ENCODE measurements around the gene BHLHA15. TPM values are rescaled to one million over a fixed set of nuclear protein-coding genes. Genes with fewer than 3 reads are reported as not detected.

BHLHA15 gene
- total RNA-seq, 2 experiments from 2014 or later, result not detected

DNA sequence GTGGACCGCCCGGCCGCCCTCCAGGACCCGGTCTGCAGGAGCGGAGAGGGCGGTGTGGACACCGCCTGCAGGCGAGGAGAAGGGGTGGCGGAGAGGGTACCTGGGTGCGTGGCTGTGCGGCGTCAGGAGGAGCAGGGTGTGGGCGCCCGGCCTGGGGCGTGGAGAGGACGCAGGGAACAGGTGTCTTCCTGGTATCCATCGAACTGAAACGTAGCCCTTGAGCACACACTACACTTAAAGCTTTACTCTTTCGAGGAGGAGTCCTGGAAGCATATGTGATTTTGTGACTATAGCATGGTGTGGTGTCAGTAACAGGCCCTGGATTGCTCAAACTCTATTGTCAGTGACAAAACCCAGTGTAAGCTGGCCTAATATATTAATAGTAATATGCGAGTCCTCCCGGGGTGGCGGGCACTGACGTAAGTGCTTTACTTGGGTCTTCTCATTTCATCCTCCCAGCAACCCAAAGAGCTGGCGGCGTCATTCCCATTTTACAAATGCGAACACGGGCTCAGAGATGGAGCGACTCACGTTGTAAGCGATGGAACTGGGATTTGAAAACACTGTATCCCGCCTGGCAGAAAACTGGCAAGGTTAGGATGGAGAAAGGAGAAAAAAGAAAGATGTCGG, 41.3 kb downstream of the BHLHA15 start:
- Histone ChIP-seq H3K27ac (ENCODE audit: low read depth in 1 of 2, low read length in 2 of 2) (peak overlapping the region; percentile 79 to 85), H3K27me3 (ENCODE audit: control insufficient read depth in 1 of 2, insufficient read depth in 2 of 2, low read length in 2 of 2) (no peaks in the 10 kb centered on the region), H3K4me3 (ENCODE audit: low read length) (peak overlapping the region; percentile 90), H3K9me3 (ENCODE audit: control insufficient read depth in 1 of 2, insufficient read depth in 1 of 2, low read length in 2 of 2) (no peaks in the 10 kb centered on the region), H3K36me3 (ENCODE audit: insufficient read depth, low read length) (peaks cover 18% of the 10 kb centered on the region), H3K4me1 (ENCODE audit: insufficient read depth, low read length) (peaks cover 59% of the 10 kb centered on the region)
- peaks cover 66% of the 10 kb centered on the region for H3K4me1 Mint-ChIP-seq (ENCODE audit: low read depth)
- DNase-seq (no peak), ATAC-seq (ENCODE audit: poor library complexity) (peak; percentile 10)
- TF ChIP-seq, protein P1, sequence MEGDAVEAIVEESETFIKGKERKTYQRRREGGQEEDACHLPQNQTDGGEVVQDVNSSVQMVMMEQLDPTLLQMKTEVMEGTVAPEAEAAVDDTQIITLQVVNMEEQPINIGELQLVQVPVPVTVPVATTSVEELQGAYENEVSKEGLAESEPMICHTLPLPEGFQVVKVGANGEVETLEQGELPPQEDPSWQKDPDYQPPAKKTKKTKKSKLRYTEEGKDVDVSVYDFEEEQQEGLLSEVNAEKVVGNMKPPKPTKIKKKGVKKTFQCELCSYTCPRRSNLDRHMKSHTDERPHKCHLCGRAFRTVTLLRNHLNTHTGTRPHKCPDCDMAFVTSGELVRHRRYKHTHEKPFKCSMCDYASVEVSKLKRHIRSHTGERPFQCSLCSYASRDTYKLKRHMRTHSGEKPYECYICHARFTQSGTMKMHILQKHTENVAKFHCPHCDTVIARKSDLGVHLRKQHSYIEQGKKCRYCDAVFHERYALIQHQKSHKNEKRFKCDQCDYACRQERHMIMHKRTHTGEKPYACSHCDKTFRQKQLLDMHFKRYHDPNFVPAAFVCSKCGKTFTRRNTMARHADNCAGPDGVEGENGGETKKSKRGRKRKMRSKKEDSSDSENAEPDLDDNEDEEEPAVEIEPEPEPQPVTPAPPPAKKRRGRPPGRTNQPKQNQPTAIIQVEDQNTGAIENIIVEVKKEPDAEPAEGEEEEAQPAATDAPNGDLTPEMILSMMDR (IDR thresholded peaks at IDR 0.05), result no peak
- CTCF ChIA-PET, result no interaction called here
- H3K27ac Mint-ChIP-seq, result peak overlapping the region; percentile 98
- POLR2A ChIA-PET, result interaction anchor here (1.0 to 5.0 kb wide), 5 partner anchors 21 to 627 kb away, joined by 3 to 65 read pairs (median 16); partner anchors contain the start of genes BRI3 and TRRAP
- H3K36me3 Mint-ChIP-seq (ENCODE audit: low read depth), result peaks cover 65% of the 10 kb centered on the region
- H3K4me3 Mint-ChIP-seq, result peak overlapping the region; percentile 94
- intact Hi-C loops (cut with DNase I, micrococcal nuclease), result loop anchor here (5.0 to 10.0 kb wide), 5 partner anchors 40 to 1138 kb away; partner anchors contain the start of genes BHLHA15 (in 1 of the 2), LMTK2 (in 1 of the 2) and SDHAF3 (in 1 of the 2)
- no peaks in the 10 kb centered on the region for H3K27me3 Mint-ChIP-seq
- H3K9me3 Mint-ChIP-seq, result no peaks in the 10 kb centered on the region

DNA sequence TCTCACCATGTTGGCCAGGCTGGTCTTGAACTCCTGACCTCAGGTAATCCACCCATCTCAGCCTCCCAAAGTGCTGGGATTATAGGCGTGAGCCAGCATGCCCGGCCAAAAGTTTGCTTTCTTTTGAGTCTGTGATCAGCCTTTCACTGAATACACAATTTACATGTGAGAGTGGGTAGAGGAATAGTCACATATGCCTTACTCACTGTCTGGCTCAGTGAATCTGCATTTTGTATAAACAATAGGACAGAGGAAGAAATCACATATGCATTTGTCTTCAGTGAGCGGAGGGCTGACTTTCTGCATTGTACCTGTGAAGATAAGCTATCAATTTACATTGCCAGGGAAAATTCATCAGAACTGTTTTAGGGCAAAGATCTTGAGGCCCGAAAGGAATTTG, 43.3 kb downstream of the BHLHA15 start:
- CTCF ChIA-PET, result interaction anchor here (0.7 kb wide), 1 partner anchor 20 kb away, joined by 4 read pairs; no protein-coding TSS in a partner anchor
- no peak overlapping the region for H3K27ac ChIP-seq (ENCODE audit: low read depth in 1 of 2, low read length in 2 of 2)
- TF ChIP-seq, protein P1 (IDR thresholded peaks at IDR 0.05), result no peak
- Mint-ChIP-seq H3K27me3 (no peaks in the 10 kb centered on the region), H3K9me3 (no peaks in the 10 kb centered on the region), H3K36me3 (ENCODE audit: low read depth) (peaks cover 67% of the 10 kb centered on the region), H3K27ac (peak overlapping the region; percentile 69), H3K4me3 (peak overlapping the region; percentile 59), H3K4me1 (ENCODE audit: low read depth) (peaks cover 54% of the 10 kb centered on the region)
- H3K27me3 ChIP-seq (ENCODE audit: control insufficient read depth in 1 of 2, insufficient read depth in 2 of 2, low read length in 2 of 2), result no peaks in the 10 kb centered on the region
- H3K4me3 ChIP-seq (ENCODE audit: low read length), result no peak overlapping the region
- H3K36me3 ChIP-seq (ENCODE audit: insufficient read depth, low read length), result peaks cover 10% of the 10 kb centered on the region
- intact Hi-C loops (cut with DNase I, micrococcal nuclease), result loop anchor here (5.0 to 10.0 kb wide), 5 partner anchors 42 to 1140 kb away; partner anchors contain the start of genes BHLHA15 (in 1 of the 2), LMTK2 (in 1 of the 2) and SDHAF3 (in 1 of the 2)
- DNase-seq, result no peak
- peaks cover 40% of the 10 kb centered on the region for H3K4me1 ChIP-seq (ENCODE audit: insufficient read depth, low read length)
- POLR2A ChIA-PET, result interaction anchor here (0.7 to 1.2 kb wide), 2 partner anchors 17 to 19 kb away, joined by 3 read pairs; no protein-coding TSS in a partner anchor
- ATAC-seq (ENCODE audit: poor library complexity), result no peak
- no peaks in the 10 kb centered on the region for H3K9me3 ChIP-seq (ENCODE audit: control insufficient read depth in 1 of 2, insufficient read depth in 1 of 2, low read length in 2 of 2)

DNA sequence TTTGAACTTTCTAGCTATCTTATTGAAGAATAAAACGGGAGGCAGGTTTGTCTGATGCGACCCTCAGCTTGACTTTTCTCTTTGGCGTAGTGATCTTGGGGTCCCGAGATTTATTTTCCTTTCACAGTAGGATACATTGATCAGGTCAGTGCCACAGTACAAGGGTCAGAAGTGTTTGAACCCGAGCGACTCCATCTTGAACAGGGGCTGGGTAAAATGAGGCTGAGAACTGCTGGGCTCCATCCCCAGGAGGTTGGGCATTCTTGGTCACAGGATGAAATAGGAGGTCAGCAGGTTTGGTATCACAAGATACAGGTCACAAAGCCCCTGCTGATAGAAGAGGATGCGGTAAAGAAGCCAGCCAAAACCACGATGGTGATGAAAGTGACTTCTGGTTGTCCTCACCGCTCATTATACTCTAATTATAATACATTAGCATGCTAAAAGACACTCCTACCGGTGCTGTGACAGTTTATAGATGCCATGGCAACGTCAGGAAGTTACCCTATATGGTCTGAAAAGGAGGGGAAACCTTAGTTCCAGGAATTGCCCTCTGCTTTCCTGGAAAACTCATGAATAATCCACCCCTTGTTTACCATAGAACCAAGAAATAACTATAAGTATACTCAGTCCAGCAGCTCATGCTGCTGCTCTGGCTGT, 43.8 kb downstream of the BHLHA15 start:
- Mint-ChIP-seq H3K27ac (peak overlapping the region; percentile 69), H3K36me3 (ENCODE audit: low read depth) (peaks cover 67% of the 10 kb centered on the region), H3K4me1 (ENCODE audit: low read depth) (peaks cover 49% of the 10 kb centered on the region), H3K27me3 (no peaks in the 10 kb centered on the region), H3K4me3 (peak overlapping the region; percentile 59), H3K9me3 (no peaks in the 10 kb centered on the region)
- peaks cover 11% of the 10 kb centered on the region for H3K36me3 ChIP-seq (ENCODE audit: insufficient read depth, low read length)
- DNase-seq (peak in 3 of 14 experiments; percentile 30 to 60 (median 35)), ATAC-seq (ENCODE audit: poor library complexity) (no peak)
- no peak overlapping the region for H3K27ac ChIP-seq (ENCODE audit: low read depth in 1 of 2, low read length in 2 of 2)
- H3K9me3 ChIP-seq (ENCODE audit: control insufficient read depth in 1 of 2, insufficient read depth in 1 of 2, low read length in 2 of 2), result no peaks in the 10 kb centered on the region
- ChIA-PET POLR2A (interaction anchor here (0.7 to 1.2 kb wide), 2 partner anchors 16 to 19 kb away, joined by 3 read pairs; no protein-coding TSS in a partner anchor), CTCF (no interaction called here)
- TF ChIP-seq, protein P1 (IDR thresholded peaks at IDR 0.05), result no peak
- no peaks in the 10 kb centered on the region for H3K27me3 ChIP-seq (ENCODE audit: control insufficient read depth in 1 of 2, insufficient read depth in 2 of 2, low read length in 2 of 2)
- H3K4me1 ChIP-seq (ENCODE audit: insufficient read depth, low read length), result peaks cover 34% of the 10 kb centered on the region
- H3K4me3 ChIP-seq (ENCODE audit: low read length), result no peak overlapping the region
- intact Hi-C loops (cut with DNase I, micrococcal nuclease), result loop anchor here (5.0 to 10.0 kb wide), 5 partner anchors 43 to 1140 kb away; partner anchors contain the start of genes BHLHA15 (in 1 of the 2), LMTK2 (in 1 of the 2) and SDHAF3 (in 1 of the 2)
